ENCODE results near the gene HSPA8. TPM values are rescaled to one million over a fixed set of nuclear protein-coding genes. Genes with fewer than 3 reads are reported as not detected.
"Not testable (repeated sequence)": the region's sequence is repeated elsewhere in the genome, so short reads cannot be mapped to it uniquely, and the experiment has no call there.

The HSPA8 gene
- 1,000 to 10,000 TPM; 1,108 to 1,228 TPM for total RNA-seq

DNA sequence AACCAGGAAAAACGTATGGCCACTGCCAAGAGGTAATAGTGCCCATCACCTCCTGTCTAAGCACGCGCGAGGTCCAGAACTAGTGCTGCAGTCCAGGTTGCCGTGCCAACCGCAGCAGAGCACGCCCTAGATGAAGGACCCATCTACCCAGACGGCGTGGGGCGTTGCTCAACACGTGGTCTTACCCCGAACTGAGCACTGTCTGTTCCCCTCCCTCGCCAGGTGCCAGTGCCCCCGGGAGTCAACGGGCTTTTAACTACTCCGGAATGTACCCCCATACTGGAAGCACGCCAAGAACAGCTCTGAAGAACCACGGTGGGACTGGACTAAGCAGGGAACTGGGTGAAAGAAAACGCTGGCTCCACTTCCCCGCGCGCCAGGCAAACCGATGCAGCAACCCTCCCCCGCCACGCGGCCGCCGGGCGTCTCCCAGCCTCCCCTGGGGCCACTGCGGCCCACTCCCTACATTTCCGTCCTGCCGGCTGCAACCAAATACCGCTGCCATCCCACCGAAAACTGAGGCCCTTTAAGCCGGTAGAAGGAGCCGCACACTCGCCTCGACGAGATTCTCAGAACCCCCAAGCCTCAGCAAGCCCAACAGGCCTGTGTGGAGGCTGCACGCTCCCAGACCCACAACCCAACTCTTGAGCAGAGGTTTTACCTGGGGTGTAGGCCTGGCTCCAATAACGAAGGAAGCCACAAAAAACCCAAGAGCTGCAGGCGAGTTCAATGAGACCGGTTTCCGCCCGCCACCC lies at the start of gene HSPA8:
Gene HSPA8 (minus strand): TSS at position 734 of the 755 bp plus-strand sequence. CDS start 812 bp downstream, outside the sequence.
- DNase-seq = peak; percentile 62 to 64
- no peaks in the 10 kb centered on the region for H3K27me3 Mint-ChIP-seq (ENCODE audit: low read depth)
- H3K36me3 Mint-ChIP-seq (ENCODE audit: insufficient read depth in 2 of 2) = peaks cover 44 to 57% of the 10 kb centered on the region in 2 donors
- H3K27ac Mint-ChIP-seq = peak within 1 kb of the TSS; percentile 100
- H3K4me1 Mint-ChIP-seq (ENCODE audit: low read depth) = peaks cover 77% of the 10 kb centered on the region
- ATAC-seq (replicated peaks in 1 of 2) = peak; percentile 8 to 15
- peak within 1 kb of the TSS; percentile 99 for H3K4me3 Mint-ChIP-seq
- no peaks in the 10 kb centered on the region for H3K9me3 Mint-ChIP-seq

DNA sequence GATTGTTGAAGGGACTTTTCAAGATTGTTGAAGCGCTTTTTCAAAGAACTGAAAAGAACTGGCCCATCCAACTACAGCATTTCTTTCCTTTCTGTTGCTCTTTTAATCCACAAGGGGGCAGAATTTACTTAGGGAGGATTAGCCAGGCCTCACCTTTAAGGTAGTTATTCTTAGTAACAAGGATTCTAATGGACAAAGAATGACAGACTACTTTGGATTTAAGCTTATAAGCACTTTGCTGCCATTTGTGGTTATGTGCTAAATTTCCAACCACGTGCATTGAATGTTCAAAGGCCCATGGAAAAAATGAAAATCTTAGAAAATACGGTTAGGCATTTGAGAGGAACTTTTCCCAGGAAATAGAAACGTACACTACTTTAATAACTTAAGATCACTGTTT lies 49.5 kb upstream of the HSPA8 start:
- DNase-seq (no peak), ATAC-seq (replicated peaks in 1 of 2) (peak; percentile 41 to 49)
- Mint-ChIP-seq H3K4me1 (ENCODE audit: low read depth) (peaks cover 6% of the 10 kb centered on the region), H3K9me3 (no peaks in the 10 kb centered on the region), H3K27ac (no peak overlapping the region), H3K27me3 (ENCODE audit: low read depth) (peaks cover 7% of the 10 kb centered on the region), H3K4me3 (no peak overlapping the region), H3K36me3 (ENCODE audit: insufficient read depth in 2 of 2) (peaks cover 0 to 2% of the 10 kb centered on the region in 2 donors)

DNA sequence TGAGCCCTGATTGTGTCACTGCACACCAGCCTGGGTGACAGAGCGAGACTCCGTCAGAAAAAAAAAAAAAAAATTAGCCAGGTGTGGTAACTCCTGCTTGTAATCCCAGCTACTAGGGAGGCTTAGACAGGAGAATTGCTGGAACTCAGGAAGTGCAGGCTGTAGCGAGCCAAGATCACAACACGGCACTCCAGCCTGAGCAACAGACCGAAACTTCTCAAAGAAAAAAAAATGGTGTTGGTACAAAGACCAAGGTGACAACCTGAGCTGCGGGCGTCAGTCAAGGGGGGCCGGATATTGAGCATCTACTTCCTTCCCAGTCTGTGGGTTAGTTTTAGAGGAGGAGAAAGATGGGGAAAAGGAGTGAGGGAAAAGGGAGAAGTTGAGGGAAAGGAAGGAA lies 48.5 kb upstream of the HSPA8 start:
- no peak overlapping the region for H3K4me3 Mint-ChIP-seq
- H3K9me3 Mint-ChIP-seq = no peaks in the 10 kb centered on the region
- DNase-seq = no peak
- H3K27me3 Mint-ChIP-seq (ENCODE audit: low read depth) = peaks cover 7% of the 10 kb centered on the region
- peaks cover 0 to 2% of the 10 kb centered on the region in 2 donors for H3K36me3 Mint-ChIP-seq (ENCODE audit: insufficient read depth in 2 of 2)
- no peak overlapping the region for H3K27ac Mint-ChIP-seq
- ATAC-seq (replicated peaks in 1 of 2) = no peak
- peaks cover 6% of the 10 kb centered on the region for H3K4me1 Mint-ChIP-seq (ENCODE audit: low read depth)

DNA sequence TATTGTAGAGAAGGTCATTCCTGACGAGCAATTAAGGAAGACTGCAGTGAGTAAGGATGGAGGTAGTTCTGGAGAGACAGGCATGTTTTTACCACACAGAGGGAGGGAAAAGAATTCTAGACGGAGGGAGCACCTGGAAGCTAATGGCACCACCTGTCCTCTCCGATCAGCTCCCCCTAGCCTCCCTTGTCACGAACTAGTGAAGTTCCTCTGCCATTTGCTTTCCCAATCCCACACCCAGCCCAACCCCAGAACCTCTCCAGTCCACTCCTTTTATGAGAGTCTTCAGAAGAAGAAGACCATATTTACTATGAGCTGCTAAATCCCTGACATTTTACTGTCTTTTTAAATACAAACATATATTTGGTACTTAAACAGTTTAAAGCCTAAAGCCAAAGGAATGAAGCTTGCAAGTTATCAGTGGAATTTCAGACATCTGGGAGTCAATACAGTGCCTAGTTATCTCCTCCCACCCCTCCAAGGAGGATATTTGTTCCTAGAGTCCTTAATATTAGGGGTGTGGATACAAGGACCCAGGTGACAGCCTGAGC lies 46.1 kb upstream of the HSPA8 start:
- no peak for DNase-seq
- H3K4me1 Mint-ChIP-seq (ENCODE audit: low read depth) = peaks cover 6% of the 10 kb centered on the region
- ATAC-seq (replicated peaks in 1 of 2) = no peak
- H3K36me3 Mint-ChIP-seq (ENCODE audit: insufficient read depth in 2 of 2) = no peaks in the 10 kb centered on the region
- no peak overlapping the region for H3K27ac Mint-ChIP-seq
- peaks cover 7% of the 10 kb centered on the region for H3K27me3 Mint-ChIP-seq (ENCODE audit: low read depth)
- H3K9me3 Mint-ChIP-seq = no peaks in the 10 kb centered on the region
- no peak overlapping the region for H3K4me3 Mint-ChIP-seq

DNA sequence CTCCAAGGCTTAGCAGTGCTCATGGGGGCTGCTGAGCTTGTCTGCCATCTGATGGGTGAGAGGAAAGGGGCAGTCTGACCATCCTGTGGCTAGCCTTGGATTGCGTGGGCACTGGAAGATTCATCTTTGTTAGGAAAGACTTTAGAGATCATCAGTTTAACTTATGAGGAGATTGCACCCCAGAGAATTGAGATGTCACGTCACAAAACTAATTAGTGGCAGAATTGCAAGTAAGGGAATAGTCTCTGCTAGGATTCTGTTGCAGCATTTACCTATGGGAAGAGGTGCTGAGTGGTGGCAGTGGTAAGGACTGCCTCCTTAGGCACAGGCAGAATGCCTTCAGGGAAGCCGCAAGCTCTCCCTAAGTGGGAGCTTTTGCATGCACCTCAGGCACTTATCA lies 42.8 kb upstream of the HSPA8 start:
- no peak overlapping the region for H3K4me3 Mint-ChIP-seq
- peaks cover 15% of the 10 kb centered on the region for H3K4me1 Mint-ChIP-seq (ENCODE audit: low read depth)
- peaks cover 7% of the 10 kb centered on the region for H3K27me3 Mint-ChIP-seq (ENCODE audit: low read depth)
- no peak overlapping the region for H3K27ac Mint-ChIP-seq
- H3K36me3 Mint-ChIP-seq (ENCODE audit: insufficient read depth in 2 of 2) = no peaks in the 10 kb centered on the region
- no peak for ATAC-seq (replicated peaks in 1 of 2)
- DNase-seq = no peak
- H3K9me3 Mint-ChIP-seq = no peaks in the 10 kb centered on the region

DNA sequence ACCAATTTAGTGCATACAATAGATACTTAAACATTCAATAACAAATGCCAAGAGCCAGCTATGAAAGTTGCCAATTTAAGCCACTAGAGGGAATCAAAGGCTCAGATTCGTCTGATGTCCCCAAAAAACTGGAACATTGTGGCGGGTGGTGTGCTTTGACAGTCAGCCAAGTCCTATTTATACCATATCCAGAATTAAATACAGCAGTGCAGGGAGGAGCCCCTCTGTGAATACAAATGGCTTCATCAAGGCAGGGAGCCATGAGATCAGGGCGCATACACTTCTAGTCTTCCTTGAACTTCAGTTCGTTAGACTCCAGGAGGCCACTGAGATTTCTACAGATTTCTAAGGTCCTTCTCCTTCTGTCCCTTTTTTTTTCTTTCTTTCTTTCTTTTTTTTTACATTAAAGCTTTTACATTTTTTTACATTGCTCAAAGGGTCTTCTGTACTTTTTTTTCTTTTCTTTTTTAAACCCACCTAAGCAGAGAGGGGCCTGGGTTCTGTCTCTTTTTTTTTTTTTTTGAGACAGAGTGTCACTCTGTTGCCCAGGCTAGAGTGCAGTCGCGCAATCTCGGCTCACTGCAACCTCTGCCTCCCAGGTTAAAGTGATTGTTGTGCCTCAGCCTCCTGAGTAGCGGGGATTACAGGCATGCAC lies 41.5 kb upstream of the HSPA8 start:
- ATAC-seq (replicated peaks in 1 of 2) = peak; percentile 53 to 73
- H3K4me1 Mint-ChIP-seq (ENCODE audit: low read depth) = peaks cover 20% of the 10 kb centered on the region
- peak in 1 of 2 donors; percentile 19 for DNase-seq
- peaks cover 4% of the 10 kb centered on the region for H3K27me3 Mint-ChIP-seq (ENCODE audit: low read depth)
- H3K36me3 Mint-ChIP-seq (ENCODE audit: insufficient read depth in 2 of 2) = no peaks in the 10 kb centered on the region
- H3K4me3 Mint-ChIP-seq = no peak overlapping the region
- H3K9me3 Mint-ChIP-seq = no peaks in the 10 kb centered on the region
- no peak overlapping the region for H3K27ac Mint-ChIP-seq

DNA sequence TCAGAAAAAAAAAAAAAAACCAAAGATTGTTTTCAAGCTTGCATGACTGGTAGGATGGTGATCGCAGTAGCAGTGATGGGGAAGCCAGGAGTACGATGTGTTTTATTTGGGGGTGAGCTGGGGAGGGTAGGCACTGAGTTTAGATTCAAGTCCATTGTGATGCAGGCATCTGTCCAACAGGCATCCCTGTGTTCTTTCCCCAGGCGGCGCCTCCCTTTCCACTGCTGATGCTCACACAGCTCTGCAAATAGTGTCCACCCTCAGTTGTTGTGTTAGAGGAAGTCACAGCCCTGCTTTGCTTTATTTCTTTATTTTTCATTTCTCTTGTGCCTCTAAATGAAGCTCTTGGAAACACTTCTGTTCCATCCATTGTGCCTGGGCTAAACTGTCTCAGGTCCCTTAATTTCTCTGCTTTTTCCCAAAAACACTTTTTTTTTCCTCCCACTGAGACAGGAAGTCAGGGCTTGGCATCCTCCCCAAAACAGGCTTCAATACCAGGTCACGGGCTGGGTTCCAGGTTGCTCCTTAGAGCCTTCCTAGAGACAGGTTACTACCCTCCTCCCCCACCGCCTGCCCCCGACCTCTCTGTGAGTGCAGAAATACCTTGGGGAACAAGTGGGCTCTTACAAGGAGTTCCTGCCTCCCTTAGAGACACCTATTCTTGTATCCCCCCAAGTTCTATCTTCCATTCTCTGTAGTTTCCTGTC lies 38.6 kb upstream of the HSPA8 start:
- peak overlapping the region; percentile 42 to 73 for H3K4me3 Mint-ChIP-seq
- no peak for ATAC-seq (replicated peaks in 1 of 2)

DNA sequence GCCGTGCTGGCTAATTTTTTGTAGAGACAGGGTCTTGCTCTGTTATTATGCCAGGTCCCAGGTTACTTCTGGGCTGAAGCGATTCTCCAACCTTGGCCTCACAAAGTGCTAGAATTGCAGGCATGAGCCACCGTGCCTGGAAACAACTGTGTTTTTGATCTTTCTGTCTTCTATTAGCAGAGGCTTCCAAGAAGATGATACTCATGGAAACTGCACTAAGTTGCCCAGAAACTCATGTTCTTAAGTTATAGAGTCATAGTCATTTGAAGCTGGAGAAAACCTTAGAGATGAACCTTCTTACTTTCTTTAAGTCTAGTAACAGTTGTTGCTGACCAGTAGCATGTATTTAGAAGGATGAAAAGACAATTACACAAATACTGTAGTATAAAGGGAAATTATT lies 37.1 kb upstream of the HSPA8 start:
- peaks cover 25% of the 10 kb centered on the region for H3K4me1 Mint-ChIP-seq (ENCODE audit: low read depth)
- H3K27ac Mint-ChIP-seq = no peak overlapping the region
- H3K36me3 Mint-ChIP-seq (ENCODE audit: insufficient read depth in 2 of 2) = no peaks in the 10 kb centered on the region
- DNase-seq (no peak), ATAC-seq (replicated peaks in 1 of 2) (no peak)
- H3K27me3 Mint-ChIP-seq (ENCODE audit: low read depth) = no peaks in the 10 kb centered on the region
- H3K4me3 Mint-ChIP-seq = no peak overlapping the region
- no peaks in the 10 kb centered on the region for H3K9me3 Mint-ChIP-seq

More for the DNA sequence above, 38.6 kb upstream of the HSPA8 start:
- Mint-ChIP-seq H3K27ac (peak overlapping the region; percentile 25), H3K36me3 (ENCODE audit: insufficient read depth in 2 of 2) (no peaks in the 10 kb centered on the region), H3K4me1 (ENCODE audit: low read depth) (peaks cover 22% of the 10 kb centered on the region), H3K9me3 (no peaks in the 10 kb centered on the region), H3K27me3 (ENCODE audit: low read depth) (no peaks in the 10 kb centered on the region)
- DNase-seq = peak in 1 of 2 donors; percentile 6

DNA sequence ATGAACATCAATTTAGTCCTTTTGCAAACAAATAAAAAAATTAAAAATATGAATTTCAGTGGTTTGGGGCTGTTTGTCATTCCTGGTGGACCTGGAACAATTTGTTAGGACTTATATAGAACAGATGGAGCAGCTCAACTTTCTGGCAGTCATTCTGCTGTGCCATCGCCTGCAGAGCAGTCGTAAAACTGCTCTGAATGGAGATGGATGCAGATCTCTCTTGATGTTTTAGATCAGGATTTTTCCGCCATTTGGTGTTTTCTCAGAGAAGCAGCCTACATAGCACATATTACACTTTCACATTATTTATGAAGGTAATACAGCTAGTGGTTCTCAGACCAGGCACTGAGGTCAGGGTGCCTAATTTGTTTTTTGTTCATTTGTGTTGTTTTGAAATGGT lies 31.8 kb upstream of the HSPA8 start:
- Mint-ChIP-seq H3K27me3 (ENCODE audit: low read depth) (no peaks in the 10 kb centered on the region), H3K4me3 (no peak overlapping the region), H3K27ac (no peak overlapping the region), H3K9me3 (no peaks in the 10 kb centered on the region), H3K4me1 (ENCODE audit: low read depth) (peaks cover 5% of the 10 kb centered on the region), H3K36me3 (ENCODE audit: insufficient read depth in 2 of 2) (no peaks in the 10 kb centered on the region)
- DNase-seq (no peak), ATAC-seq (replicated peaks in 1 of 2) (no peak)

DNA sequence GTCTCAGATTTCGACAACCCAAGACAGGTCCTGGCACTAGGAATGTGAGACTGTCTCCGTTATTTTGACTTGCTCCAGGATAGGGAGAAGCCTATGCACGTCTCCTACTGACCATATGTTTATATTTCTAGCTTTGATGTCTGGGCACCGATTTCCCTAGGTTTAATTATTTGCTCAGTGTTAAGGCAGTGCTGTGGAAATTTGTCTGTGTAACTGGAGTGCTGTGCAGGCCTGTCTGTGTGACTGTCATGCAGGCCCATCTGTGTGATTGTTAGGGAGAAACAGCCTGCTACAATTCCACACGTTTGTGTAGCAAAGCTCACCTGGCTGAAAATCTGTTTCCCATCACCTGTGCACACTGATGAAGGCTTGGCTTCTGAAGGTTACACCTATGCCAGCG lies 29.6 kb upstream of the HSPA8 start:
- Mint-ChIP-seq H3K9me3 (no peaks in the 10 kb centered on the region), H3K36me3 (ENCODE audit: insufficient read depth in 2 of 2) (no peaks in the 10 kb centered on the region), H3K27ac (no peak overlapping the region), H3K4me3 (no peak overlapping the region), H3K27me3 (ENCODE audit: low read depth) (no peaks in the 10 kb centered on the region), H3K4me1 (ENCODE audit: low read depth) (peaks cover 24% of the 10 kb centered on the region)
- no peak for ATAC-seq (replicated peaks in 1 of 2)
- DNase-seq = no peak

DNA sequence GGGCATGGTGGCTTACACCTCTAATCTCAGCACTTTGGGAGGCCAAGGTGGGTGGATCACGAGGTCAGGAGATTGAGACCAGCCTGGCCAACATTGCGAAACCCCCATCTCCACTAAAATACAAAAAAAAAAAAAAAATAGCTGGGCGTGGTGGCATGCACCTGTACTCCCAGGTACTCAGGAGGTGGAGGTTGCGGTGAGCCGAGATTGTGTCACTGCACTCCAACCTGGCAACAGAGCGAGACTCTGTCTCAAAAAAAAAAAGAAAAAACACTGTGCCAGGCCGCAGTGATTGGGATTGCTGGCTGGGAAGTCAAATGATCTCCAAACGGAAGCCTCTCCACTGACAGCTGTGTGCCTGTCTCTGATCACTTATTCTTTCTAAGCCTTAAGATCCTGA lies 28.2 kb upstream of the HSPA8 start:
- H3K27me3 Mint-ChIP-seq (ENCODE audit: low read depth); H3K9me3 Mint-ChIP-seq; DNase-seq; H3K27ac Mint-ChIP-seq; ATAC-seq (replicated peaks in 1 of 2); H3K36me3 Mint-ChIP-seq (ENCODE audit: insufficient read depth in 2 of 2); H3K4me3 Mint-ChIP-seq: not testable (repeated sequence)
- H3K4me1 Mint-ChIP-seq (ENCODE audit: low read depth) = peaks cover 32% of the 10 kb centered on the region

DNA sequence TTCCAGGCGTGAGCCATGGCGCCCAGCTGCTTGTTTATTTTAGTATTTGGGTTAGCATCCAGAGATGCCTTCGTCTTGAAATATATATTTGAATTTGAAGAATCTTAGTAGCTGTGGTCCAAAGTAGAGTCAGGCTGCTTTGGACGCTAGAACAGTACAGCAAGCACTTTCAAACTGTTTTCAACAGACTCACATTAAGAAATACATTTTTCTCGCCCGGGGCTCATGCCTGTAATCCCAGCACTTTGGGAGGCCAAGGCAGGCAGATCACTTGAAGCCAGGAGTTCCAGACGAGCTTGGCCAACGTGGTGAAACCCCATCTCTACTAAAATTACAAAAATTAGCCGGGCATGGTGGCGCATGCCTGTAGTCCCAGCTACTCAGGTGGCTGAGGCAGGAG lies 27.0 kb upstream of the HSPA8 start:
- H3K4me3 Mint-ChIP-seq; H3K27me3 Mint-ChIP-seq (ENCODE audit: low read depth); DNase-seq; ATAC-seq (replicated peaks in 1 of 2); H3K36me3 Mint-ChIP-seq (ENCODE audit: insufficient read depth in 2 of 2); H3K27ac Mint-ChIP-seq; H3K9me3 Mint-ChIP-seq: not testable (repeated sequence)
- H3K4me1 Mint-ChIP-seq (ENCODE audit: low read depth) = peaks cover 34% of the 10 kb centered on the region

DNA sequence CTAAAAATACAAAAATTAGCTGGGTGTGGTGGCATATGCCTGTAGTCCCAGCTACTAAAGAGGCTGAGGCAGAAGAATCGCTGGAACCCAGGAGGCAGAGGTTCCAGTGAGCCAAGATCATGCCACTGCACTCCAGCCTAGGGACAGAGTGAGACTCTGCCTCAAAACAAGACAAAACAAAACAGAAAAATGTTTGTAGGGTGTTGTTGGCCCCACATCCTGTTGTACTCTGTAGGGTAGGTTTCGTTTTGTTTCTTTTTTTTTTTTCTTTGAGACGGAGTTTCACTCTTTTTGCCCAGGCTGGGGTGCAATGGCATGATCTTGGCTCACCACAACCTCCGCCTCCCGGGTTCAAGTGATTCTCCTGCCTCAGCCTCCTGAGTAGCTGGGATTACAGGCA lies 25.7 kb upstream of the HSPA8 start:
- Mint-ChIP-seq H3K4me3 (peak overlapping the region; percentile 68 to 70), H3K4me1 (ENCODE audit: low read depth) (peaks cover 46% of the 10 kb centered on the region), H3K27ac (peak overlapping the region; percentile 93)
- not testable (repeated sequence) for H3K27me3 Mint-ChIP-seq (ENCODE audit: low read depth); H3K36me3 Mint-ChIP-seq (ENCODE audit: insufficient read depth in 2 of 2); DNase-seq; H3K9me3 Mint-ChIP-seq
- ATAC-seq (replicated peaks in 1 of 2) = peak; percentile 90 to 91
